IMR-90 (cell line): ENCODE results near the gene ITGA2.

Experiments
- CHD1 ChIP-seq: IDR thresholded peaks from 2 replicates; pipeline ENCODE4 v1.6.1; 2012; ENCODE audit warnings: low read depth, low read length, improper control_type of control experiment
- MXI1 ChIP-seq: IDR thresholded peaks from 2 replicates; pipeline ENCODE4 v1.6.1; 2012; ENCODE audit warnings: low read depth, mild to moderate bottlenecking, low read length, moderate library complexity, borderline replicate concordance
- NFE2L2 ChIP-seq: fragments of 150-350 bp; IDR thresholded peaks from 2 replicates; pipeline ENCODE4 v1.6.1; 2016; ENCODE audit warnings: low read depth, mild to moderate bottlenecking, low read length
- POLR2A ChIP-seq: IDR thresholded peaks from 2 replicates; pipeline ENCODE4 v1.6.1; 2012; ENCODE audit warnings: mild to moderate bottlenecking, low read depth, low read length
- RCOR1 ChIP-seq: IDR thresholded peaks from 2 replicates; pipeline ENCODE4 v1.6.1; 2012; ENCODE audit warnings: mild to moderate bottlenecking, low read length, improper control_type of control experiment; ENCODE audit not compliant: insufficient replicate concordance
- TF ChIP-seq, protein P1 (sequence below): conservative IDR thresholded peaks from 2 replicates; pipeline ENCODE4 v1.5.1; 2012; ENCODE audit warnings: mild to moderate bottlenecking, low read depth, low read length, improper control_type of control experiment
- TF ChIP-seq, protein P2 (sequence below): fragments of 150-350 bp; IDR thresholded peaks from 2 replicates; pipeline ENCODE4 v1.6.1; 2016; ENCODE audit warnings: low read depth, mild to moderate bottlenecking, low read length, moderate library complexity, borderline replicate concordance

DNA sequence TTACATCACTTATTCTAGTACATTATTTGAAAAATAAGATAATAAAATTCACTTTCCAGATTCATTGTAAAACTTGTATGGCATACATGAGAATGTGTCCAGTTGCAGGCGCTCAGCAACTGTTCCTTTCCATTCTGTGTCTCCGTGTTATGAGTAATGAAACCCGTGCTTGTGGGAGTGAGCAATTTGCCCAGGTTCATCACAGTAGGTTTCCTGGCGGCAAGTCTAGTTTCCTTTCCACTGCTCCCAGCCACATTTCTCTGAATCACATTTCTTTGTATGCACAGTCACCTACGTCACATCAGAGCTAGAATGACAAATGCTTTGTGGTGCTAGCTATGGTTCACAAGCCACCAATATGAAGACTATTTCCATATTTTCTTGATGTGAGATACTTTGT is 80.5 kb downstream of the ITGA2 start:
- TF ChIP-seq, protein P1, sequence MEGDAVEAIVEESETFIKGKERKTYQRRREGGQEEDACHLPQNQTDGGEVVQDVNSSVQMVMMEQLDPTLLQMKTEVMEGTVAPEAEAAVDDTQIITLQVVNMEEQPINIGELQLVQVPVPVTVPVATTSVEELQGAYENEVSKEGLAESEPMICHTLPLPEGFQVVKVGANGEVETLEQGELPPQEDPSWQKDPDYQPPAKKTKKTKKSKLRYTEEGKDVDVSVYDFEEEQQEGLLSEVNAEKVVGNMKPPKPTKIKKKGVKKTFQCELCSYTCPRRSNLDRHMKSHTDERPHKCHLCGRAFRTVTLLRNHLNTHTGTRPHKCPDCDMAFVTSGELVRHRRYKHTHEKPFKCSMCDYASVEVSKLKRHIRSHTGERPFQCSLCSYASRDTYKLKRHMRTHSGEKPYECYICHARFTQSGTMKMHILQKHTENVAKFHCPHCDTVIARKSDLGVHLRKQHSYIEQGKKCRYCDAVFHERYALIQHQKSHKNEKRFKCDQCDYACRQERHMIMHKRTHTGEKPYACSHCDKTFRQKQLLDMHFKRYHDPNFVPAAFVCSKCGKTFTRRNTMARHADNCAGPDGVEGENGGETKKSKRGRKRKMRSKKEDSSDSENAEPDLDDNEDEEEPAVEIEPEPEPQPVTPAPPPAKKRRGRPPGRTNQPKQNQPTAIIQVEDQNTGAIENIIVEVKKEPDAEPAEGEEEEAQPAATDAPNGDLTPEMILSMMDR: no peak
- TF ChIP-seq MXI1 (no peak), POLR2A (no peak), RCOR1 (no peak), NFE2L2 (no peak), CHD1 (no peak)
- TF ChIP-seq, protein P2, sequence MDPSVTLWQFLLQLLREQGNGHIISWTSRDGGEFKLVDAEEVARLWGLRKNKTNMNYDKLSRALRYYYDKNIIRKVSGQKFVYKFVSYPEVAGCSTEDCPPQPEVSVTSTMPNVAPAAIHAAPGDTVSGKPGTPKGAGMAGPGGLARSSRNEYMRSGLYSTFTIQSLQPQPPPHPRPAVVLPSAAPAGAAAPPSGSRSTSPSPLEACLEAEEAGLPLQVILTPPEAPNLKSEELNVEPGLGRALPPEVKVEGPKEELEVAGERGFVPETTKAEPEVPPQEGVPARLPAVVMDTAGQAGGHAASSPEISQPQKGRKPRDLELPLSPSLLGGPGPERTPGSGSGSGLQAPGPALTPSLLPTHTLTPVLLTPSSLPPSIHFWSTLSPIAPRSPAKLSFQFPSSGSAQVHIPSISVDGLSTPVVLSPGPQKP: no peak
